ENCODE measurements around the gene RAPH1.

RAPH1 gene

GRCh38 chr2:203559641-203560040 lies 24.5 kb upstream of the RAPH1 start:
- Histone ChIP-seq H3K27ac (ENCODE audit: low read length) (no peak overlapping the region), H2AFZ (ENCODE audit: low read length) (no peak overlapping the region), H3K9me2 (replicated peaks; ENCODE audit: insufficient read depth, low read length) (no peaks in the 10 kb centered on the region), H3K9ac (ENCODE audit: low read length) (no peak overlapping the region), H3K4me2 (ENCODE audit: low read depth, low read length) (no peak overlapping the region), H3K4me3 (ENCODE audit: low read length) (no peak overlapping the region), H3K4me1 (ENCODE audit: low read length) (no peaks in the 10 kb centered on the region), H3K9me3 (replicated peaks; ENCODE audit: insufficient read depth, low read length) (no peaks in the 10 kb centered on the region), H4K20me1 (ENCODE audit: insufficient read depth, low read length) (no peaks in the 10 kb centered on the region), H3K27me3 (replicated peaks; ENCODE audit: insufficient read depth, low read length) (no peaks in the 10 kb centered on the region), H3K79me2 (ENCODE audit: low read length) (no peaks in the 10 kb centered on the region), H3F3A (ENCODE audit: insufficient read depth, low read length) (no peaks in the 10 kb centered on the region), H3K36me3 (replicated peaks; ENCODE audit: insufficient read depth, low read length) (no peaks in the 10 kb centered on the region)
- DNase-seq: no peak
- TF ChIP-seq EZH2phosphoT487 (IDR thresholded peaks at IDR 0.05; ENCODE audit: low read length): no peak
- no peak for TF ChIP-seq EZH2 (optimal IDR thresholded peaks at IDR 0.05; ENCODE audit: low read depth, low read length)
- TF ChIP-seq CTCF (IDR thresholded peaks at IDR 0.05; ENCODE audit: low read length): no peak

DNA sequence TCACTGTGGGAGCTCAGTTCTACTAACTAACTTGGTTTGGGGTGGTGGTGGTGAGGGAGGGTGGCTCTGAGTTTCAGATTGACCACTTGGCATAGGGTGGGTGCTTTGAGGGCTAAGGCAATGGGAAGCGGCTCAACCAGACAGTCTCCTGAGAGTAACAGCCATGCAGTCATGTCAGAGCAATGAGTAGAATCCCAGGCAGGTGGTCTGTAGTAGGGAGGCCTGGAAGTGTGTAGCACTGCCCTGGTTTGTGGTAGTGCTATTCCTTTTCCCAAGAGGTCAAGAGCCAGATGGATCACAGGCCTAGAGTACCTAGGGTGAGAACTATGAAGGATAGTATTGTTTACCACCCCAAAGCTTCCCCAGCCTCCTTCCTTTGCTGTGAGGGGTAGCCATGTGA lies 18.7 kb upstream of the RAPH1 start:
- Histone ChIP-seq H3K9me3 (replicated peaks; ENCODE audit: insufficient read depth, low read length) (no peaks in the 10 kb centered on the region), H3K4me1 (ENCODE audit: low read length) (peaks cover 2% of the 10 kb centered on the region; the same call in 1 of the 2 replicates), H3K9me2 (replicated peaks; ENCODE audit: insufficient read depth, low read length) (no peaks in the 10 kb centered on the region), H3K9ac (ENCODE audit: low read length) (no peak overlapping the region), H3K4me3 (ENCODE audit: low read length) (no peak overlapping the region), H3K36me3 (replicated peaks; ENCODE audit: insufficient read depth, low read length) (no peaks in the 10 kb centered on the region), H3K27ac (ENCODE audit: low read length) (no peak overlapping the region), H3K27me3 (replicated peaks; ENCODE audit: insufficient read depth, low read length) (no peaks in the 10 kb centered on the region), H3K79me2 (ENCODE audit: low read length) (no peaks in the 10 kb centered on the region), H2AFZ (ENCODE audit: low read length) (no peak overlapping the region), H3F3A (ENCODE audit: insufficient read depth, low read length) (no peaks in the 10 kb centered on the region), H4K20me1 (ENCODE audit: insufficient read depth, low read length) (no peaks in the 10 kb centered on the region), H3K4me2 (ENCODE audit: low read depth, low read length) (no peak overlapping the region)
- DNase-seq: no peak
- TF ChIP-seq EZH2phosphoT487 (IDR thresholded peaks at IDR 0.05; ENCODE audit: low read length) (no peak), CTCF (IDR thresholded peaks at IDR 0.05; ENCODE audit: low read length) (no peak)

DNA sequence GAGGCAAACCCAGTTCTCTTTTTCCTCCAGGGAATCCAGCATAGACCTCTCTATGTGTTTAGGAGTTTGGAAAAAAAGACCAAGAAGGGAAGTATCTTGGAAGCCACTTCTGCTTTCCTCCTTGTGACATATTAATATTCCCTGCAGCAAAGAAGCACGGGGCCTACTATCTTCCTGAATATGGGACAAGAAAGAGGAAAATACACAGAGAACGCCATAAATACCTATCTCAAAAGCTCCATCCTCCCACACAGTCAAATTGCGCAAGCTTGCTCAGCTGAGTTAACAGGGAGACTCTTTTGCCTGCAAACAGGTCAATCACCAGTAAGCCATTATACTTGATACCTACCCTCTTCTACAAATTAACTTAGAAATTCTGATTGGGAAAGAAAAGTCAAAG lies 16.7 kb upstream of the RAPH1 start:
- Histone ChIP-seq H3K4me3 (ENCODE audit: low read length) (no peak overlapping the region), H3K36me3 (replicated peaks; ENCODE audit: insufficient read depth, low read length) (no peaks in the 10 kb centered on the region), H3K27me3 (replicated peaks; ENCODE audit: insufficient read depth, low read length) (no peaks in the 10 kb centered on the region), H3K4me2 (ENCODE audit: low read depth, low read length) (no peak overlapping the region), H3F3A (ENCODE audit: insufficient read depth, low read length) (no peaks in the 10 kb centered on the region), H2AFZ (ENCODE audit: low read length) (no peak overlapping the region), H3K9me3 (replicated peaks; ENCODE audit: insufficient read depth, low read length) (no peaks in the 10 kb centered on the region), H3K9ac (ENCODE audit: low read length) (no peak overlapping the region), H3K79me2 (ENCODE audit: low read length) (no peaks in the 10 kb centered on the region), H3K9me2 (replicated peaks; ENCODE audit: insufficient read depth, low read length) (no peaks in the 10 kb centered on the region), H4K20me1 (ENCODE audit: insufficient read depth, low read length) (no peaks in the 10 kb centered on the region), H3K27ac (ENCODE audit: low read length) (no peak overlapping the region), H3K4me1 (ENCODE audit: low read length) (peaks cover 4% of the 10 kb centered on the region; the same call in 1 of the 2 replicates)
- no peak for DNase-seq
- no peak for TF ChIP-seq EZH2phosphoT487 (IDR thresholded peaks at IDR 0.05; ENCODE audit: low read length)
- TF ChIP-seq EZH2 (optimal IDR thresholded peaks at IDR 0.05; ENCODE audit: low read depth, low read length): no peak
- no peak for TF ChIP-seq CTCF (IDR thresholded peaks at IDR 0.05; ENCODE audit: low read length)

All from MM.1S (cell line).